ENCODE measurements around the gene SPOP. TPM values are rescaled to one million over a fixed set of nuclear protein-coding genes. Genes with fewer than 3 reads are reported as not detected.
A peak's percentile ranks its signal among the peaks of the same experiment; 100 is the strongest.

SPOP gene
- total and polyA plus RNA-seq, 2 of the 4 experiments (the other 2 are of a cell fraction): 24.9 to 47.5 TPM

DNA sequence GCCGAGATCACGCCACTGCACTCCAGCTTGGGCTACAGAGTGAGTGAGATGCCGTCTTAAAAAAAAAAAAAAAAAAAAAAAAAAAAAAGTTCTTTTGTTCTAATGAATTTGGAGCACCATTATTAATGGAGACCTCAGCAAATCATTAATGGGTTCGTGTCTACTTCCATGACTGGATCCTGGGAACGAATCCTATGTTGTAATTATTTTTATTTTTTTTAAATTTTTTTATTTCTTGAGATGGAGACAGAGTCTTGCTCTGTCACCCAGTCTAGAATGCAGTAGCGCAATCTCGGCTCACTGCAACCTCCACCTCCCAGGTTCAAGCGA, 30.7 kb downstream of the SPOP start:
- dilution Hi-C loops (cut with HindIII; ENCODE audit: low sequenced_read_pairs, unreplicated experiment): no loop called here
- Histone ChIP-seq H4K8ac (ENCODE audit: low read depth in 2 of 2, low read length in 2 of 2) (no peak overlapping the region), H3K14ac (replicated peaks; ENCODE audit: low read depth, low read length) (no peak overlapping the region), H3K9me1 (ENCODE audit: insufficient read depth, low read length) (no peaks in the 10 kb centered on the region), H3K23ac (ENCODE audit: low read depth, low read length) (no peak overlapping the region), H2BK20ac (ENCODE audit: low read depth, low read length) (no peak overlapping the region), H3K4me2 (ENCODE audit: low read depth, low read length) (peak overlapping the region; percentile 96; the same call in 1 of the 2 replicates), H2BK5ac (ENCODE audit: low read depth, low read length, poor library complexity, severe bottlenecking) (peak overlapping the region; percentile 40), H3K79me1 (ENCODE audit: low read depth in 1 of 2, low read length in 2 of 2) (peaks cover 3 to 43% of the 10 kb centered on the region in 2 experiments; a peak in 3 of 4 replicates), H3K4me1 (ENCODE audit: control insufficient read depth, insufficient read depth, low read length) (peaks cover 5% of the 10 kb centered on the region; the same call in 1 of the 2 replicates), H4K20me1 (ENCODE audit: insufficient read depth, low read length) (peaks cover 9% of the 10 kb centered on the region; the same call in 1 of the 2 replicates), H3K27ac (ENCODE audit: insufficient read depth, low read length) (peak overlapping the region; percentile 21), H2AK9ac (replicated peaks; ENCODE audit: low read depth, low read length, poor library complexity) (no peak overlapping the region), H3K27me3 (ENCODE audit: control insufficient read depth, insufficient read depth, low read length) (no peaks in the 10 kb centered on the region), H3K18ac (ENCODE audit: low read depth, low read length) (no peak overlapping the region), H3K4ac (ENCODE audit: low read depth, low read length) (no peak overlapping the region), H3K4me3 (ENCODE audit: insufficient read depth, low read depth, low read length) (no peak overlapping the region), H2BK15ac (ENCODE audit: low read depth, low read length) (no peak overlapping the region), H2AK5ac (ENCODE audit: low read depth, low read length) (no peak overlapping the region), H3K9me3 (ENCODE audit: control insufficient read depth, insufficient read depth, low read length) (no peaks in the 10 kb centered on the region), H2AFZ (replicated peaks; ENCODE audit: low read length, poor library complexity) (no peak overlapping the region), H3K56ac (ENCODE audit: extremely low read depth, insufficient read depth, low read length) (no peak overlapping the region), H3K36me3 (ENCODE audit: control insufficient read depth, insufficient read depth, low read length) (no peaks in the 10 kb centered on the region), H4K5ac (ENCODE audit: low read depth, low read length) (no peak overlapping the region), H4K91ac (ENCODE audit: insufficient read depth, low read depth, low read length) (no peak overlapping the region), H3K9ac (ENCODE audit: low read depth, low read length) (no peak overlapping the region), H2BK120ac (ENCODE audit: low read depth, low read length) (no peak overlapping the region)
- ChIA-PET POLR2A (ENCODE audit: unreplicated experiment) (no interaction called here), CTCF (interaction anchor here (0.8 kb wide), 1 partner anchor 78 kb away, joined by 4 read pairs; no protein-coding TSS in a partner anchor)
- in situ Hi-C loops (cut with MboI; ENCODE audit: low sequenced_read_pairs): no loop called here
- peak; percentile 22 for ATAC-seq (ENCODE audit: low read depth)
- DNase-seq: no peak
- no peak for TF ChIP-seq NFE2L2 (IDR thresholded peaks at IDR 0.05; ENCODE audit: low read depth, low read length)
- no peak for TF ChIP-seq SMC3 (IDR thresholded peaks at IDR 0.05; ENCODE audit: low read depth, low read length)
- no peak for TF ChIP-seq CHD1 (IDR thresholded peaks at IDR 0.05; ENCODE audit: low read depth, low read length)
- TF ChIP-seq FOS (IDR thresholded peaks at IDR 0.05; ENCODE audit: low read depth, low read length): no peak
- TF ChIP-seq MXI1 (IDR thresholded peaks at IDR 0.05; ENCODE audit: borderline replicate concordance, low read depth, low read length): no peak
- TF ChIP-seq, protein P1, sequence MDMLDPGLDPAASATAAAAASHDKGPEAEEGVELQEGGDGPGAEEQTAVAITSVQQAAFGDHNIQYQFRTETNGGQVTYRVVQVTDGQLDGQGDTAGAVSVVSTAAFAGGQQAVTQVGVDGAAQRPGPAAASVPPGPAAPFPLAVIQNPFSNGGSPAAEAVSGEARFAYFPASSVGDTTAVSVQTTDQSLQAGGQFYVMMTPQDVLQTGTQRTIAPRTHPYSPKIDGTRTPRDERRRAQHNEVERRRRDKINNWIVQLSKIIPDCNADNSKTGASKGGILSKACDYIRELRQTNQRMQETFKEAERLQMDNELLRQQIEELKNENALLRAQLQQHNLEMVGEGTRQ (IDR thresholded peaks at IDR 0.05; ENCODE audit: low read depth, low read length): no peak
- TF ChIP-seq MAZ (IDR thresholded peaks at IDR 0.05; ENCODE audit: borderline replicate concordance, low read depth, low read length): no peak
- TF ChIP-seq RAD21 (IDR thresholded peaks at IDR 0.05; ENCODE audit: low read length): no peak
- TF ChIP-seq POLR2A (IDR thresholded peaks at IDR 0.05; ENCODE audit: low read depth, low read length): no peak
- TF ChIP-seq, protein P2, sequence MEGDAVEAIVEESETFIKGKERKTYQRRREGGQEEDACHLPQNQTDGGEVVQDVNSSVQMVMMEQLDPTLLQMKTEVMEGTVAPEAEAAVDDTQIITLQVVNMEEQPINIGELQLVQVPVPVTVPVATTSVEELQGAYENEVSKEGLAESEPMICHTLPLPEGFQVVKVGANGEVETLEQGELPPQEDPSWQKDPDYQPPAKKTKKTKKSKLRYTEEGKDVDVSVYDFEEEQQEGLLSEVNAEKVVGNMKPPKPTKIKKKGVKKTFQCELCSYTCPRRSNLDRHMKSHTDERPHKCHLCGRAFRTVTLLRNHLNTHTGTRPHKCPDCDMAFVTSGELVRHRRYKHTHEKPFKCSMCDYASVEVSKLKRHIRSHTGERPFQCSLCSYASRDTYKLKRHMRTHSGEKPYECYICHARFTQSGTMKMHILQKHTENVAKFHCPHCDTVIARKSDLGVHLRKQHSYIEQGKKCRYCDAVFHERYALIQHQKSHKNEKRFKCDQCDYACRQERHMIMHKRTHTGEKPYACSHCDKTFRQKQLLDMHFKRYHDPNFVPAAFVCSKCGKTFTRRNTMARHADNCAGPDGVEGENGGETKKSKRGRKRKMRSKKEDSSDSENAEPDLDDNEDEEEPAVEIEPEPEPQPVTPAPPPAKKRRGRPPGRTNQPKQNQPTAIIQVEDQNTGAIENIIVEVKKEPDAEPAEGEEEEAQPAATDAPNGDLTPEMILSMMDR (conservative IDR thresholded peaks at IDR 0.05; ENCODE audit: low read depth, low read length): no peak
- no peak for TF ChIP-seq MAFK (IDR thresholded peaks at IDR 0.05; ENCODE audit: low read depth, low read length)
- TF ChIP-seq RCOR1 (IDR thresholded peaks at IDR 0.05; ENCODE audit: insufficient replicate concordance, low read length): no peak
- no peak for TF ChIP-seq RFX5 (IDR thresholded peaks at IDR 0.05; ENCODE audit: low read depth, low read length)
- no peak for TF ChIP-seq BHLHE40 (IDR thresholded peaks at IDR 0.05; ENCODE audit: low read depth, low read length)
- no peak for TF ChIP-seq CEBPB (IDR thresholded peaks at IDR 0.05; ENCODE audit: low read depth, low read length)
- TF ChIP-seq, protein P3, sequence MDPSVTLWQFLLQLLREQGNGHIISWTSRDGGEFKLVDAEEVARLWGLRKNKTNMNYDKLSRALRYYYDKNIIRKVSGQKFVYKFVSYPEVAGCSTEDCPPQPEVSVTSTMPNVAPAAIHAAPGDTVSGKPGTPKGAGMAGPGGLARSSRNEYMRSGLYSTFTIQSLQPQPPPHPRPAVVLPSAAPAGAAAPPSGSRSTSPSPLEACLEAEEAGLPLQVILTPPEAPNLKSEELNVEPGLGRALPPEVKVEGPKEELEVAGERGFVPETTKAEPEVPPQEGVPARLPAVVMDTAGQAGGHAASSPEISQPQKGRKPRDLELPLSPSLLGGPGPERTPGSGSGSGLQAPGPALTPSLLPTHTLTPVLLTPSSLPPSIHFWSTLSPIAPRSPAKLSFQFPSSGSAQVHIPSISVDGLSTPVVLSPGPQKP (IDR thresholded peaks at IDR 0.05; ENCODE audit: borderline replicate concordance, low read depth, low read length): no peak
- intact Hi-C loops (cut with micrococcal nuclease): no loop called here
- no TSS peak for BruUV-seq (replicated peaks)
- no CpG with 5 or more reads among the region's 8 CpGs for WGBS, 2 experiments (ENCODE audit: extremely low coverage in 2 of 2, insufficient read length in 1 of 2)
